ENCODE measurements around the gene APCDD1L.
"Not testable (repeated sequence)": the region's sequence is repeated elsewhere in the genome, so short reads cannot be mapped to it uniquely, and the experiment has no call there.

APCDD1L gene

DNA sequence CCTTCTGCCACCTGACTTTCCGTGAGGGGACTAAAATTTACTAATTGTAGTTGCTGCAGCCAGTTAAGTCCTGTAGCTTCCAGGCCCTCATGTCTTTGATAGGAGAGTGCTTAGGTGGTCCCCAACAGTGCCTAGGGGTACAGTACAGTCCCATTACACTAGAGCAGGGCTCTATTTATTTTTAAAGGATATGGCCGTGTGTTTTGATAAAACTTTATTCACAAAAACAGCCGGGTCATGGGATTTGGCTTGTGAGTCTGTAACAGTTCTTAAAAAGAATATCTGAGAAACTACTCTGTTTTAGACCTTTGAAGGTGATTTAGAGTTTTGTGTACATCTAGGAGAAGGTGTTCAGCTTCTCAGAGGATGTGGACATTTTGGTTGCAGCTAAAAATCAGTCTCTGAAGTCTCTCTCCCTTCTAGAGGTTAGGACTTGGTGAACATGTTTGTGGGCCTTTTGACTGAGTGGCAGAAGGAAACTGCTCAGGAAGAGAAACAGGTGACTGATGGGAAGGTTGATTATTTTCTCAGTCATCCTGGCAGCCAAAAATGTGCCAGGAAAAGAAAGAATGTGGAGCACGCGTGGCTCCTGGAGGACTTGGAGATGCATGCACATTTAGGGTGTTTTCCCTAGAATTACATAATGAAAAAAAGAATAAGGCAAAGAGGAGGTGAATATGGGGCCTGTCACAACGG is 68.8 kb downstream of the APCDD1L start:
- no peak for DNase-seq

DNA sequence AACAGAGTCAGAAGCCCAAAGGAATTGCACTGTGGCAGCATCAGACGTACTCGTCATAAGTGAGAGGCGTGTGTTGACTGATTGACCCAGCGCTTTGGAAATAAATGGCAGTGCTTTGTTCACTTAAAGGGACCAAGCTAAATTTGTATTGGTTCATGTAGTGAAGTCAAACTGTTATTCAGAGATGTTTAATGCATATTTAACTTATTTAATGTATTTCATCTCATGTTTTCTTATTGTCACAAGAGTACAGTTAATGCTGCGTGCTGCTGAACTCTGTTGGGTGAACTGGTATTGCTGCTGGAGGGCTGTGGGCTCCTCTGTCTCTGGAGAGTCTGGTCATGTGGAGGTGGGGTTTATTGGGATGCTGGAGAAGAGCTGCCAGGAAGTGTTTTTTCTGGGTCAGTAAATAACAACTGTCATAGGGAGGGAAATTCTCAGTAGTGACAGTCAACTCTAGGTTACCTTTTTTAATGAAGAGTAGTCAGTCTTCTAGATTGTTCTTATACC is 70.4 kb downstream of the APCDD1L start:
- DNase-seq = no peak

DNA sequence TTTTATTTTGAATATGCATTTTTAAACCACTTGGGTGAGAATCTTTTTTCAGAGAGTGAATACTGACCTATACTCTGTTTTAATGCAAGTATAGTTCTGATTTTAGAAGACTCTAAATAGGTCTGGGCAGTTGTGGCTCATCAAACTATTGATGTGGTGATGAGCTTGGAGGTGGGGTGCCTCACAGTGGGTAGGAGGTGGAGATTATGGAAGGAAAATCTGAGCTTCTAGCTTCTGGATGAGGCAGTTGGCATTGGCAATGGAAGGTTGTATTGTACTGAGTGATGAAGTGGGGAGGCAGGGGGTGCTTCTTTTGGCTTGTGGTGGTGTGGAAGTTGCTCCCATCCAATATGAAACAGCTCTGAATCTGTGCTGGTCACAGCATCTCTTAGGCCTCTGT is 73.5 kb downstream of the APCDD1L start:
- no peak for DNase-seq

DNA sequence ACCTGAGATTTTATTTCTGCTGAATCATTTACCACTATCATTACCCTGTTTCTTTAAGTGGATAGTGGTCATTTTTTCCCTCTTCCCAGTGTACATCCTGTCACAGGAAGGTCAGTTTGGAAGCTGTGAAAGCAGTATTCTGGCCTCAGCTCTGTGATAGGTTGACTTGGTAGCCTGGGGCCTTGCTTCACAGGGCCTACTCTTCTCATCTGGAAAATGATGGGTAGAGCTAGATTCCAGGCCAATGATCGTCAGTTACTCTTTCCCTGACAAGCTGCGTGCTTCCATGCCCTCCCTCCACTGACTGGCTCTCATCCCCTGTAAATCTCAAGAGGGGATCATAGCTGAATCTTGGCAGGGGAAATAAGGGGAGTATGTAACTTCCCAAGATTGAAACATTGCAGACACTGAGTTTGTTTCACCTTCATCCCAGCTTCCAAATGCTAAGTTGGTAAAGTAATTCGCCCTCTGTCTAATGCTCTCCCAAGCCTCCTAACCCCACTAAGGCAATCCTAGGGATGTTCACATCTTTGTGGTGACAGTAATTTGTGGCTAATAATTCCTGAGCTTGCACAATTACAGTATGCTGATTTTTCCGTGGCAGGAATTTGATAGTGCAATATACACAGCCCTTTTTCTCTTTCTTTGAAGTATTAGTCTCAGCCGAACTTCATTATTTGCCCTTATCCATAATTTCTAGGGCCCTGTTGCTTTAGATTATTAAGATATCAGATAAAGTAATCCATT is 75.0 kb downstream of the APCDD1L start:
- DNase-seq = no peak

DNA sequence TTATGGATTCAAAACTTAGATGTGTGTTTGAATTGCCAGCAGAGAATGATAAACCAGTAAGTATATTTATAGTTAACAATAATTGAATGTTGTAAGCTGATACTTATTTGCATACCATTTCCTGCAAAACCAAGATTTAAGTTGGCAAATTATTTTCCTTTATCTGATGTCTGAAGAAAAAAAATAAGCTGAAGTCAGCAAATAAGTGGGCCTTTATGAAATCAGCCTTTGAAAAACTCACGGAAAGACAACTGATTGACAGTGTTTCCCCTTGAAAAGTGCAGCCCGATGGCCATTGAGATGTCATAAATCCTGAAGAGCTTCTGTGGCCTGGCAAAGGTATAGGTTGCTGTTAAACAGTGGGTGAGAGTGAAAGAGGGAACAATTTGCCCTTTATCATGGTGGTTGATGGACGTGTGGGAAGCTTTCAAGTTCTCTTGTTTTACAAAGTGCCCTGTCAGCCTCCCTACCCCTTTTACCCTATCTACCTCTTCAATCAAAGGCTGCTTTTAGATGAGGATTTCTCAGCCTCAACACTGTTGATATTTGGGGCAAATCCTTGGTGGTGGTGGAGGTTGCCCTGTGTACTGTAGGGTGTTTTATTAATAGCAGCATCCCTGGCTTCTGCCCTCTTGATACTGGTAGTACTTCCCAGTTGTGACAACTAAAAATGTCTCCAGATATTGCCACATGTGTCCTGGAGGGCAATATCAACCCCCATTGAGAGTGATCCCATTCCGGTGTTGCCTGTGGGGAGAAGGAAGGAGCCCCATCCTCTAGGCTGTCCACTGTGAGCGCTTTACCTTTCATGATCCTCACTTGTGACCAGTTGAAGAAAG is 76.0 kb downstream of the APCDD1L start:
- DNase-seq = no peak

DNA sequence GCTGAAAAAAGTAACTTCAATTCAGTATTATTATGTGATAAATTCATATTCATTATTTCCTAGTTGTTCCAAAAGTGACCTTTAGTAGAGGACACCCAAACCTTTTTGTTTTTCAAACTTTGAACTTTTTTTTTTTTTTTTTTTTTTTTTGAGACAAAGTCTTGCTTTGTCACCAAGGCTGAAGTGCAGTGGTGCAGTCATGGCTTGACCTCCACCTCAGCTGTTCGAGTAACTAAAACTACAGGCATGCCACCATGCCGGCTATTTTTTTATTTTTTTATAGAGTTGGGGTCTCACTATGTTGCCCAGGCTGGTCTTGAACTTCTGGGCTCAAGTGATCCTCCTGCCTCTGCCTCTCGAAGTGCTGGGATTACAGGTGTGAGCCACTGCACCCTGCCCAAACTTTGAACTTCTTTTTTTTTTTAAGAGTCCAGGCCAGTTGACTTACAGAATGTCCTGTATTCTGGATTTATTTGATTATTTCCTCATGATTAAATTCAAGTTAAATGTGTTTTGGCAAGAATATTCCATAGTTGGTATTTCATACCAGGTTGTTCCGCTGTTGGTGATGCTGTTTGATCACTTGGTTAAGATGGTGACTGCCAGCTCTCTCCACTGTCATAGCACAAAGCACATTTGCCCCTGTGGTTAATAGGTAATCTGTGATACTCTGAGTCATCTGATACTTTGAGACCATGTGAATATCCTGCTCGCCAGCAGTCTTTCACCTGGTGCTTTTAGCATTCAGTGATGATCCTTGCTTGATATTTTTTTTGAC is 78.1 kb downstream of the APCDD1L start:
- DNase-seq = no peak

DNA sequence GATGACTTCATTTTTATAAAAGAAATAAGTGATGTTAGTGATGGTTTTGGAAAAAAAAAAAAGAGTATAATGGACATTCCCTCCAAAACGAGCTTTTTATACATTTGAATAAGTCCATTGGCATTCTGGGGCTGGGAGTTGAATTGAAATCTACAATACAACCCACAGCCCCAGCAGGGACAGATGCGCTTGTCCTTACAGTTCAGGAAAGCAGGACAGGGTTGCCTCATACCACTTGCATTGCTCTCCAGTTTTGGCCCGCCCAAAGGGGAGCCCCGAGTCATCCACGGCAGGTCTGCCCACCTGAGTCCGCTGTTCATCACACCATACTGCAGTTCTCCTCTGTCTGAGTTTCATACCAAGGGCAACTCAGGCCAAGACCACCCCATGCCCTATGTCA is 80.0 kb downstream of the APCDD1L start:
- DNase-seq = no peak

DNA sequence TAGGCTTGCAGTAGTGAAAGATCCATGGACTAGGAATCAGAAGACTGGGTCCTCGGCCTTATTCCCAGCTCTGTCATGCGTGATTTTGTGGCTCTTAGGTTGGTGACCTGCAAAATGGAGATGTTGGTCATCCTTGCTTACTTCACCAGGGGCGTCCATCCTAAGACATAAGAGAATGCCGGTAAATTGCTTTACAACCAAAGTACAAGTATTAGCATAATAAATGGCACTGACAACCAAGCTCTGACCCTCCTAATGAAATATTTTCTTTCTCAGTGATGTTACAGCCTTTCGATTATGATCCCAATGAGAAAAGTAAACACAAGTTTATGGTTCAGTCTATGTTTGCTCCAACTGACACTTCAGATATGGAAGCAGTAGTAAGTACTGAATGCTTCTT is 80.9 kb downstream of the APCDD1L start:
- DNase-seq = no peak

DNA sequence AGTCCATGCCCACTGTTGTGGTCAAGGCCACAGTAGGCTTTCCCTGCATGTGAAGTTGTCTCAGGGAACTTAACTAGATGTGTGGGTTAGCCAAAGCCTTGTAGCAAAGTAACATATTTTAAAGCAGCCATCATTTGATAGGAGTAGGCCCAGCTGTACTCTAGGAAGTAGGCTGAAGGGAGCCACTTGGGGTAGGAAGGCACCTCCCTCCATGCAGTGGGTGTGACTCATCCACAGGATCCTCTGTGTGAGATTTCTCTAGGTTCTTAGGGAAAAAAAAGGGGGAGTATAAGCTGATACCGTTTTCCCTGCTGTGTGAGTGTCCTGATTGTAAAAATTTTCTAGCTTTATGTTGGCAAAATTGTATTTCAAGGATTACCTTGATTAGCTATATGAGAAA is 81.4 kb downstream of the APCDD1L start:
- DNase-seq = no peak

DNA sequence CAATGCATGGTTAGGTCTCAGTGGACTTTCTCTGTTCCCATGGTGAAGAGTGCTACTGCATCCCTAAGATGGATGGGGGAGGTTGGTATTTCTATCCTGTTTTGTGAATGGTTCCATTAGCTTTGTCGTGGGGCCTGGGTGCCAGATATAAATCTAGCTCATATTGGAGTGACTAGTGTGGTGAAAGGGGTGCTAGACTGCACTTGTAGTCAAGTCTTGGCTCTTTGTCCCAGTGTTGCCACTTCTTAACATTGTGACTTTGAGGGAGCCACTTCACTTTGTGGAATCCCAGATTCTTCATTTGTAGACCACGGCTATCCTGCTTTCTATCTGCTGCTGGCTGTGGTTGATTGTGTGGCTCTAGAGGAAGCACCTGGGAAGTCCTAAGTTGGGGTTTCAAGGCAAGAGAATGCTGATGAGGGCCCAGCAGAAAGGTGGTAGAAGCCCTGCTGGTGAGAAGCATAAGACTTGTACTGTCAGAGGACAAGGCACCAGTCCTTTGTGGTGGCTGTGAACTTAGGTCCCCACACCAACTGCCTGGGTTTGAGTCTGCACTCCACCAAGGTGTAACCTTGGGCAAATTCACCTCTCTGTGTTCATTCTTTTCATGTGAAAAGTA is 82.1 kb downstream of the APCDD1L start:
- no peak for DNase-seq

DNA sequence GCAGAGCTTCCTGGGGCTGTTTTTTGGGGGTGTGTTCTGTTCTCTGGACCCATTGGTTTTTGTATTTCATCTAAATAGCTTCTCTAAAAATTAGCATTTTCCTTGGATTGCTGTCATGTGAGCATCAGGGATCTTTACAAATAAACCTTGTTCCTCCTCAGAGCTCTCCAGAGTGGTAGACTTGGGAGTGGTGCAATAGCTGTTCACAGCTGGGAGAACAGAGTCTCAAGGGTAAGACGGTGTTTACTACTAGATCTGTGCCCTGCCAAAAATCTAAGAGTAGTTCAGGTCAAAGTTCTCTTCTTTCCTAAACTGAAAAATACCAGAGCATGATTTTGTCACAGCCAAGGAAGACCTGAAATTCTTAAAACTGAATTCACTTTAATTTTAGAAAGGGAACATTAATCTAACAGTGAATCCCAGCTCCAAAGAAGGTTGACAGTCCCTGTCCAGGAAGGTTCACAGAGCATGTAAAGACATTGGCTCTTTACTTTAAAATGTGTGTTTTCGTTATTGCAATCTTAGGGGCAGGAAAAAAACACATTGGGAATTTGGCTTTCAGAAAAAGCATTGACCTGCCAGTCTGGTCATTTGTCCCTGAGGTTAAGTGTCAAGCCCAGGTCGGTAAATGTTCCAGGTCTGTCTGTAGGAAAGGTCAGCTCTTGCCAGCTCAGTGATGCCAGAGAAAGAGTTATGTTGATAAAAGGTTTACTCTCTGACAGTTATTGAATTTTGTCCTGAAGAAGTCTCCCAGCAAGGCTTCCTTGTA is 82.8 kb downstream of the APCDD1L start:
- no peak for DNase-seq

DNA sequence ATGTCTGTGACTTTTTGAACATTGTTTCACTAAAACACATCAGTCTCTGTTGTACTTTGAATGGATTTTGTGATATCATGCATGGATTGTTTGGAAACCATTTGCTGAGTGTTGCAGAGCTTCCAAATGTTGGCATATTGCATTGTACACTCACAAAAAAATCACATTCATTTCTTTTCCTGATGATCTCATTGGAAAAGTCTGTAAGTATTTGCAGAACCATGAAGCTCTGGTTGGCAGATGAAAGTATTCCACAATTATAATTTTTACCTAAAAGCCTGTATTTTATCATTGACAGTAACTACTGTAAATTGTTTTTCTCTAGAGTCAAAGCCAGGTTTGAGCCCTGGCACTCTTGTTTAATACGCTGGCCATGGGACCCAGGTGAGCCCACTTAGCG is 84.1 kb downstream of the APCDD1L start:
- DNase-seq = no peak

DNA sequence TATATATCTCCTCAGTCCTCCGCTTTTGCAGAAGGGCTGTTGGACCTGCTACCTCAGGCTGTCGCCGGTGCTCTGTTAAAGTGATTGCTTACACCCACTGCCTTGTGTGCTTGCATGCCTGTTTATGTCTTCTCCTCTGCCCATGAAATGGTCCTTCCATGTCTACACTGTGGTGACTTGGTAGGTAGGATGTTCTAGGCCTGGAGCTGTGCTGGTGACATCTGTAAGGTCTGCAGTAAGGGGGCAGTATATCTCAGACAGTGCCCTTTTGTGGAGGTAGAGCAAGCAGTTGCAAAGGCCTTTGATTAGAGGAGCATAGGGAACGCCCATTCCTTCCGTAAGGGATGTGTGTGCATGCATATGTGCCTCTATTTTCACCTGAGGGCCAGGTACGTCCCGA is 85.9 kb downstream of the APCDD1L start:
- no peak for DNase-seq

DNA sequence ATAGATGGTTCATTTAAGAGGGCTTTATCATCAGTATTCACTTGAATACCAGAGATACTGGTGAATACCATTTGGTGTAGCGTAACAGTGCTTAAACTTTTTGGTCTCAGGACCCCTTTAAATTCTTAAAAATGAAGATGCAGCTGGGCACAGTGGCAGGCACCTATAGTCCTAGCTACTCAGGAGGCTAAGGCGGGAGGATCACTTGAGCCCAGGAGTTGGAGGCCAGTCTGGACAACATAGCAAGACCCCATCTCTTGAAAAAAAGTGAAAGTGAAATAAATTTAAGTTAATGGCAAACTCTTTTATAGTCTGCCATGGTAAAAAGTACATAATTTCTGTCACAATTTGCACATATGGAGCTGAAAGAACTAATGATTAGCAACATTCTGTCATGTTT is 86.8 kb downstream of the APCDD1L start:
- no peak for DNase-seq

DNA sequence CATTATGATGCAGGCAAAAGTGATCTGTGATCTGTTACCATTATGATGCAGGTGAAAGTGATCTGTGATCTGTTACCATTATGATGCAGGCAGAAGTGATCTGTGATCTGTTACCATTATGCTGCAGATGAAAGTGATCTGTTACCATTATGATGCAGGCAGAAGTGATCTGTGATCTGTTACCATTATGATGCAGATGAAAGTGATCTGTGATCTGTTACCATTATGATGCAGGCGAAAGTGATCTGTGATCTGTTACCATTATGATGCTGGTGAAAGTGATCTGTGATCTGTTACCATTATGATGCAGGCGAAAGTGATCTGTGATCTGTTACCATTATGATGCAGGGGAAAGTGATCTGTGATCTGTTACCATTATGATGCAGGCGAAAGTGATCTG is 87.6 kb downstream of the APCDD1L start:
- not testable (repeated sequence) for DNase-seq

DNA sequence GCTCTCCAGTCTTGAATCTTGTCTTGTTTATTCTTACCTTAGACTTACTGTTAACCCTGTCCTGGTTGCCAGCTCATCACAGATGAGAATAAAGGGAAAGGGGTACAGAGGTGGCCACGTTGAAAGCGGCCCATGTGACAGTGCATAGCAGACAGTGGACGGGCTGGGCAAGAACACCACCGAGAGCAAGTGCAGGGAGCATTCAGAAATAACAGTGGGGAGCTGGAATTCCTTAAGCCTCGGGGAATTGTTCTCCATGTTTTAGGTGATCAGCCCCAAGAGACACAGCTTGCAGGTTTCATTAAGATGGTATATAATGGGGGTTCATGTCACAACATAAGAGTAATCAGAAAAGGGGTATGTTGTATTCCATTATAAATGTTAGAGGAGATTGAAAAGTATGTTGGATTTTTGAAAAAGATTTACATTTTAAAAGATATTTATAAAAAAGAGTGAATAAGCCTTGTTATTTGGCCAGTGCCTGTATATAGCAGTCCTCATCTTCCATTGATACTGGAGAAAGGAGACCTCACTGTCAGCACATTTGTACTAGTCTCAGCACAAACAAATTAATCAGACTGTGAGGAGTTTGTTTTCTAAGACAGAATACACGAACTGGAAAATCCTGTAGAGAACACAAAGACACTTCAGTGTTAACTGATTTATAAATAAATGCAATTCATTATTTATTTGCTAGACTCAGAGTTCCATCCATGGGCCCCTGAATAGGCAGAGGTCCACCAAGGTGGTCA is 90.8 kb downstream of the APCDD1L start:
- no peak for DNase-seq

DNA sequence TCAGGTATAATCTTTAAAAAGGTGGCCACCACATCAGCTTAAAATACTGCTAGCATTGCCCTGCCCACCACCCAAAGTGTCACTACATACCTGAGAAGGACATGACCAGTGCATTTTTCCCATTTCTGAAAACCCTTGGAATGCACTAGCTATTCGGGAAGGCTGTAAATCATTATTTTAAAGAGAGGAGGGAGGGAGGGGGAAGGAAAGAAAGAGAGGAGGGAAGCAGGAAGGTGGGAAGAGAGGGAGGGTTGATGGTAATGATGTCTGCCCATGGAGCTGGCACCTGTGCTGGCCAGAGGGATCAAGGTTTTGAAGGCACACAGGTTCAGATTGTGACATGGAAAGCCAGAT is 93.7 kb downstream of the APCDD1L start:
- no peak for DNase-seq

DNA sequence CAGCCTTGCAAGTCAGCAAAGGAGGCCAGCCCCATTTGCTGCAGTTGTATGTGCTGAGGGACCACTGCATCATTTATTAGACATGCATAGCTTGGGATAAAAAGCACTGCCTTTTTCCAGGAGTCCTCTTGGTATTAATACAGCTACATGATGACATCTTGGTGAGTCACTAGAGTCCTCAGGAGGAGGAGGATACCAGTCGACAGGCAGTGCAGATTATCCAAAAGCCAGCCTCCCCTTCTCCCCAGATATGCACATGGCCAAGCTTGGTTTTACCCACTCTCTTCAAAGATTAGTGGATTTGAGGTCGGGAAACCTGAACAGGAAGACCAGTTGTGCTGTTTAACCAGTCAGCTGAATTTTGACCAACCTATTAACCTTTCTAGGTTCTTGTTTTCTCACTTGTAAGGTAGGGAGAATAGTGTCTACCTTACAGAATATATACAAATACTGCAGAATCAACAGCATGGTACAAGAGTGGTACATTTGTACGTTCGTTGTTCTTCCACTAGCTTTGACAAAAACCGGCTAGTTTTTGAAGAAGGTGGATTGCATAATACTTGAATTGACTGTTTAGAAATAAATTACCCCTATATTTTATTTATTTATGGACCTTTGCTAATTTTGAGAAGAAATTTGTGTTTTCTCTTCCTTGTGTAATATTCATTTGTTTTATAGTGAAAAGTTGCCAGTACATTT is 94.3 kb downstream of the APCDD1L start:
- no peak for DNase-seq
